Muscle of leg (tissue), 11 donors: Measurements from ENCODE around the gene PAK5. TPM values are rescaled to one million over a fixed set of nuclear protein-coding genes. Genes with fewer than 3 reads are reported as not detected.
A peak's percentile ranks its signal among the peaks of the same experiment; 100 is the strongest.

Source experiments
- DNase-seq: peaks from one replicate; pipeline ENCODE4 v3.0.0; 2013
- H3K27ac ChIP-seq: one replicate; pipeline ENCODE4 v1.5.1; 2013; ENCODE audit warnings: mild to moderate bottlenecking, low read length, control low read depth
- H3K27me3 ChIP-seq: one replicate; pipeline ENCODE4 v1.6.1; 2013; ENCODE audit warnings: low read length; ENCODE audit not compliant: control insufficient read depth, insufficient read depth
- H3K36me3 ChIP-seq: one replicate; pipeline ENCODE4 v1.6.1; 2013; ENCODE audit warnings: low read length; ENCODE audit not compliant: control insufficient read depth, insufficient read depth
- H3K4me1 ChIP-seq: one replicate; pipeline ENCODE4 v1.6.1; 2013; ENCODE audit warnings: low read length; ENCODE audit not compliant: control insufficient read depth, insufficient read depth
- H3K4me3 ChIP-seq: one replicate; pipeline ENCODE4 v1.5.1; 2013; ENCODE audit warnings: low read length, control low read depth
- H3K9me3 ChIP-seq: replicated peaks from 2 replicates; pipeline ENCODE4 v1.6.1; 2013; ENCODE audit warnings: low read depth, low read length; ENCODE audit not compliant: control insufficient read depth
- WGBS: methylation state at CpG from one replicate; pipeline ENCODE4 v1.1.5; 2013; ENCODE audit warnings: missing lambda C conversion rate; ENCODE audit not compliant: insufficient coverage; 5-methylcytosine and 5-hydroxymethylcytosine counted together
- polyA plus RNA-seq, 8 donors: library from polyadenylated mRNA; unstranded; fragments of 120-200 nt; gene quantifications; one replicate each; pipeline versions ENCODE4 v1.2.1 to v1.2.3, GENCODE V29; 2013; ENCODE audit warnings: inconsistent platforms in 1 of 8, low replicate concordance in 1 of 8; ENCODE audit not compliant: insufficient read length in 8 of 8, insufficient read depth in 1 of 8
- total RNA-seq: library from RNA; stranded (reverse); fragments of 120-200 nt; gene quantifications from one replicate; pipeline ENCODE4 v1.2.4, GENCODE V29; 2013

PAK5 gene
- total and polyA plus RNA-seq, 9 donors = 0.04 to 0.24 (median 0.12) TPM

DNA sequence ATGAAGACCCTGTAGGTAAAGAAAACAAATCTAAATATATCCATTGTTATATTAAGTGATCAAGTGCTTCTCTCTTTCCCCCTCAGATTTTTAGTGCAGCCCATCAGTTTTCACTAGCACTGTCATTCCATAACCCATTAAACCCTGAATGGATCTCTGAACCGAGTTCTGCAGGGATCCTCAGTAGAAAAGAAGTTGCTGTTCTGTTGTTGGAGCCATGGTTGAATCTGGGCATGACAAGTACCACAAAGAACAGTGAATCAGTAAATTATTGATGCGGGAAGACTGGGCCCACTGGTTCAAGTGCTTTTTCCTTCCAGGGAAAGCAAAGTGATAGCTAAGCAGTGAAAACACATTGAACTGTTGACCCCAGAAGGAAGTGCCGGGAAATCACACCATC is 264.1 kb downstream of the PAK5 start:
- Histone ChIP-seq H3K36me3 (no peaks in the 10 kb centered on the region), H3K9me3 (no peaks in the 10 kb centered on the region), H3K27ac (no peak overlapping the region), H3K4me1 (no peaks in the 10 kb centered on the region), H3K4me3 (no peak overlapping the region), H3K27me3 (peaks cover 8% of the 10 kb centered on the region)
- WGBS = no CpG with 5 or more reads among the region's 3 CpGs
- no peak for DNase-seq

DNA sequence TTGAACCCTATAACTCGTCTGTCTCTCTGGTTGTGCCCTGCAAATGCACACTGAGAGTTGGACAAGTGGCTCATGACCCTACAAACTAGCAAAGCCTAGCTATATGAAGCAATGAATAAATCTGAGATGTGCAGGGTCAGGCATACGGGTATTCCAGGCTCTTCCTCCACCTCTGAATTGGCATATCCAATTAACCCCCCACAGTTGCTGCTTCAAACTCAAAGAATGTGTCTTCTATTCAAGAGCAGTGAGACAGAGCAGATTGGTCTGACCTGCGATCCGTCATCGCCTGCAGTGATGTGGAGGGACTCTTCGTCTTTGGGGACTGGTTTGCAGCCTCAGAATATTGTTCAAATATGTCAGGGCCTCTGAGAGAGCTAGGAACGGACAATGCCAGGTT is 264.7 kb downstream of the PAK5 start:
- H3K36me3 ChIP-seq = no peaks in the 10 kb centered on the region
- peaks cover 8% of the 10 kb centered on the region for H3K27me3 ChIP-seq
- DNase-seq = no peak
- 75% methylated on average over 4 of the region's 7 CpGs for WGBS
- no peaks in the 10 kb centered on the region for H3K4me1 ChIP-seq
- no peak overlapping the region for H3K27ac ChIP-seq
- no peak overlapping the region for H3K4me3 ChIP-seq
- no peaks in the 10 kb centered on the region for H3K9me3 ChIP-seq

DNA sequence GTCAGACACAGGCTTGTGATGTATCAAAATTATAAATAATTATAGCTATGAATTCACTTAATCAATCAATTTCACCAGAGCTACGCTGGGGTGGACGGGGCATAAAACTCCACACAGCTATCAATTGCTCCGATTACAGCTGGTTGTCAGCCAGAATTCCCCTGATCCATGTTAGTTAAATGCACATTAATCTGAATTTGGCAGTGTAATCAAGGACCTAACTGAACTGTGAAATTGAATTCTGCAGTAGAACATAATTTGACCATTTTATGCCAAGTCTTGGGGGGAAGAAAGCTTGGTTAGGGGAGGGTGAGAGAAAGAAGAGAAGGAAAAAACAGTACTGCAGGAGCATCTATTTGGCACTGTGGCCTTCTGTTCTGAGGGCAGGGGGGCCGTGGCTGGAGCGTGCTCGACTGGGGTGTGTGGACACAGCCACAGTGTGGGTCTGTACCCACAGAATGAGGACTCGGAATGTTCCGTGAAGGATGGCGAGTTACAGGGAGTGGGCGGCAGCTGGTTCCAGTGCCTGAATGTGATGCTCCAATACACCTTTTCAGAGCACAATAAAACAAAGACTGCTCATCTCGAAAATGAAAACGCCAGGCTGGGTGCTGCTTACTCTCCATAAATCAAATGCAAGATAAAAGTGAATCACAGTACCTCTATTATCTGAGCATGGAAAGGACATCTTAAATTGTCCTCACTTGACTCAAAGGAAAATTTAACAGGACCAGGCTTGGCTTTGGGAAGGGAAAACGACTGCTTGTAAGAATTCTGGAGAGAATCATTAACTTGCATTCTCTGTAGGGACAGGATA is 265.3 kb downstream of the PAK5 start:
- H3K27me3 ChIP-seq = peaks cover 8% of the 10 kb centered on the region
- WGBS = 33% methylated on average over 5 of the region's 13 CpGs
- no peak overlapping the region for H3K27ac ChIP-seq
- peak; percentile 1 for DNase-seq
- H3K4me3 ChIP-seq = no peak overlapping the region
- H3K9me3 ChIP-seq = no peaks in the 10 kb centered on the region
- no peaks in the 10 kb centered on the region for H3K36me3 ChIP-seq
- no peaks in the 10 kb centered on the region for H3K4me1 ChIP-seq

DNA sequence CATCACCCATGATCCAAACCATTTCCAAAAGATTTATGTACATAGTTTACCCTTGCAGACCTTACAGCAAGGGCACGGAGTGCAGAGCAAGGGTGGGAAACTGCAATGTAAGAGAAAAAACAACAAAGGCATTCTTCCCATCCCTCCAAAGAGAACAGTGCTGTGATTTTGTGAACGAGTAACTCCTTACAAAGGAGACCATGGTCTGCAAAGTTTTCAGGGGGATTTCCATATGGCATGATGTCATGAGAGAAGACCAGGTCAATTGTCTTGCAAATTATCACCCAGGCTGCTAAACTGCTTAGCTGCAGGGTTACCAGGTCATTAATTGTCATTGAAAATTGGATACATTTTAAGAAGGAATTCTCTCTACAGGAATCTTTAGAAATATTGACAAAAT is 266.2 kb downstream of the PAK5 start:
- H3K27ac ChIP-seq = no peak overlapping the region
- peaks cover 8% of the 10 kb centered on the region for H3K27me3 ChIP-seq
- no CpG with 5 or more reads among the region's 2 CpGs for WGBS
- no peaks in the 10 kb centered on the region for H3K4me1 ChIP-seq
- H3K9me3 ChIP-seq = no peaks in the 10 kb centered on the region
- no peak overlapping the region for H3K4me3 ChIP-seq
- H3K36me3 ChIP-seq = no peaks in the 10 kb centered on the region
- no peak for DNase-seq

DNA sequence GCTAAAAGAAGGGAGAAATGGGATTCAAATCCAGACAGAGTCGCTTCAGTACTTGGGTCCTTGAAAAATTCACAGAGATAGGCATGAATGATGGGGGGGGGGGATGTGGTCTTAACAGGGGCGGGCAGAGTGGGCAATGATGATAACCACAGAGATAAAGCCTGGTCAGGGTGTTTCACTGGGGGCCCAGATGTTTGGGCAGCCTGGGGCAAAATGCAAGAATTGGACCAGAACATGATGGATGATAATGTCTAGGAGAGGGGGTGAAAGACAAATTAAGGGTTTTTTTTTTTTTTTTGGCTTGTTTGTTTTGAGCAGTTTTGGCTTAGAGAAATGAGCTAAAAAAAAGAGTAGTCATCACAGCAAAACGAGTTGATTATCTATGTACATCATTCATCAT is 267.1 kb downstream of the PAK5 start:
- Histone ChIP-seq H3K36me3 (no peaks in the 10 kb centered on the region), H3K4me1 (no peaks in the 10 kb centered on the region), H3K4me3 (no peak overlapping the region), H3K27ac (no peak overlapping the region), H3K9me3 (no peaks in the 10 kb centered on the region), H3K27me3 (peaks cover 8% of the 10 kb centered on the region)
- DNase-seq = no peak
- 89% methylated on average over 2 of the region's 3 CpGs for WGBS

DNA sequence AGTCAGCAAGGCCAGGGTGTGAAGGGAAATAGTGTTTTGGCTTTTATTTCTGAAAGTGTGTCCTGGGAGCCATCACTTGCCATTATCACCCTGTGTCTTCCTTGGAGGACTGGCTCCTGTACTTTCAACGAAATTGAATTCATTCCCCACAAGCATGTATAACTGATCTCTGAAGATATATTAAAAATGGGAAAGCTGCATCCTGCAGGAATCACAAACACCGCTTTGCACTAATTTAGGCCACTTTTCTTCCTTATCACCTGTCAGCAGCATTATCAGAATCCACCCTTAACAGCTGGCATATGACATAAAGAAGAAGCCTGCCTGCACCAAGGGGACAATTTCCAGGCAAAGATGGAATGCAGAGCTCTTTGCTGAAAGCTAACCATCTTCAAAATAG is 268.3 kb downstream of the PAK5 start:
- DNase-seq = no peak
- H3K9me3 ChIP-seq = no peaks in the 10 kb centered on the region
- H3K36me3 ChIP-seq = no peaks in the 10 kb centered on the region
- H3K27me3 ChIP-seq = peaks cover 8% of the 10 kb centered on the region
- no peak overlapping the region for H3K4me3 ChIP-seq
- no peaks in the 10 kb centered on the region for H3K4me1 ChIP-seq
- 86% methylated on average over 1 of the region's 2 CpGs for whole genome bisulfite sequencing
- no peak overlapping the region for H3K27ac ChIP-seq

DNA sequence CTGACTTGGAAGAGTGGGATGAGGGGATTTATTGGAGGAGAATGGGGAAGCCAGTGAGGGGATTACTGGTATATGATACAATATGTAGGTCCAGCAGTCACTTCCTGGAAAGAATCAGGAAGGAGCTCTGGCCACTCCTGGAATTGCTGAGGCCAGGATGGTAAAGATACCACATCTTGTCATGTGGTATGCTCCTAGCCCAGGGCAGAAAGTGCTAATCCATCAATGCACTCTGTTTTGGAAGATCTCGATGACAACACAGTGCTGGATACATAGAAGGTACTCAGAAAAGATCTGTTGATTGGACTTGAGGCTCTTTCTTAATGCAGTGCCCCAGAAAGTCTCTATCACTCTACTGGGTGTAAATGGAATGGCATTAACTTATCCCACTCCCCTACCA is 271.9 kb downstream of the PAK5 start:
- no peak for DNase-seq
- H3K4me1 ChIP-seq = no peaks in the 10 kb centered on the region
- no peak overlapping the region for H3K4me3 ChIP-seq
- no peak overlapping the region for H3K27ac ChIP-seq
- H3K9me3 ChIP-seq = no peaks in the 10 kb centered on the region
- H3K27me3 ChIP-seq = peaks cover 2% of the 10 kb centered on the region
- WGBS = no CpG with 5 or more reads among the region's 1 CpG
- no peaks in the 10 kb centered on the region for H3K36me3 ChIP-seq

DNA sequence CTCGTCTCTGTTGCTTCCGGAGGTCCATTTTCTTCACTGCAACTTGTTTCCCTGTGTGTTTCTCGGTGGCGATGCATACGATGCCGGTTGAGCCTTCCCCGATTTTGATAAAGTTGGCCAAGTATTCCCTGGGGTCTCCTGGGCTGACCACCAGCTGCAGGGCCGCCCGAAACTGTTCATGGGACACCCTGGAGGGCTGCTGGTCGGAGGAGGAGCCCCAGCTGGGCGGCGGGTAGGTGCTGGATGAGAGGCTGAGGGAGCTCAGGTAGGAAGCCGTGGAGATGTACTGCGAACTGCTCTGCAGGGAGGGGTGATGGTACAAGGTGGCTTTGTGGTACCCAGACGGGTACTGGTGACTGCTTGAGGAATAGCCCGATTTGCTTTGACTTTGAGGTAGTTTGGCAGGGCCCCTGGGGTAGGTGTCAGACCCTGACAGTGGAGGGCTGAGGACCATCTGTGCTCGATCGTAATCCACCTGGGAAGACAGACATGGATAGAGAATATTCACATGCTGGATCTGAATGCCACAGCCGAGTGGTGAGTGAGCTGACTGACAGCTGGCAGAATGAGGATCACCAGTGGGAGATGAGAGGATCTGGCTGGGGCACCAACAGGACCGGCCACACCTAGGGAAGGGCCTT is 272.8 kb downstream of the PAK5 start:
- H3K4me3 ChIP-seq = no peak overlapping the region
- peaks cover under 1% of the 10 kb centered on the region for H3K27me3 ChIP-seq
- no peaks in the 10 kb centered on the region for H3K36me3 ChIP-seq
- 90% methylated on average over 18 of the region's 20 CpGs for WGBS
- H3K9me3 ChIP-seq = no peaks in the 10 kb centered on the region
- no peaks in the 10 kb centered on the region for H3K4me1 ChIP-seq
- DNase-seq = no peak
- H3K27ac ChIP-seq = no peak overlapping the region

DNA sequence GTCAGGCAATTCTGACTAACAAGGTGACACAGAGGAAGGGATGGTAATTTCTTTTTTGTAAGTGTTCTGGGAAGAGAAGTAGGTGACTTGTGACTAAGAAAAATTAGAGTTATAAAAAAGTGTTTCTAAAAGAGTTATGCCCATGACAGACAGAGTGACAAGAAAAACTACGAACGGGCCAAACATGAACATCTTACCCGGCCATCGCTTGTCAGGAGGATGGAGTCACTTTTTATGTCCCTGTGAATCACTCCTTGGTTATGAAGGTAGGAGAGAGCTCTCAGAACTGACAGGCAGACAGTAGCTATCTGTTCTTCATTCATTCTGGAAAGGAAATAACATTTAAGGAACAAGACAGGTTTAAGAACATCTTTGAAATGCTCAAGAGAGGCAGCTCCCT is 281.5 kb downstream of the PAK5 start:
- Histone ChIP-seq H3K36me3 (no peaks in the 10 kb centered on the region), H3K27me3 (no peaks in the 10 kb centered on the region)
- 92% methylated on average over 4 of the region's 4 CpGs for WGBS

DNA sequence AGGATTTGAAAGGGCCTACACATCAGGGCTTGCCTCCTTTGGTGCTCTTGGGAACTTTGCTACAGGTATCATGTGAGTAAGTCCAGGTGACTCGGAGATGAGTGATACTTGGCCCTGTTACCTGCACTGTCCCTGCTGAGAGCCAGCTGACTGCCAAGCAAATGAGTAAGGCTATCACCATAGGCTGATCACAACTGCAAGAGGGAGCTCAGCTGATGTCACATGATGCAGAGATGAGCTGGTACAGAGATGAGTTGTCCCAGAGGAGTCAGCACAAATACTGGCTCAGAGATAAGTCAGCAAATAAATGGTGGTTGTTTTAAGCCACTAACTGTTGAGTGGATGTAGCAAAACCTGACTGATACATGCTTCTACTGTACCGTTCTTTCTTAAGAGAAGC is 283.1 kb downstream of the PAK5 start:
- 60% methylated on average over 1 of the region's 2 CpGs for WGBS
- Histone ChIP-seq H3K4me1 (no peaks in the 10 kb centered on the region), H3K27ac (no peak overlapping the region), H3K36me3 (no peaks in the 10 kb centered on the region), H3K9me3 (no peaks in the 10 kb centered on the region), H3K4me3 (no peak overlapping the region), H3K27me3 (no peaks in the 10 kb centered on the region)
- no peak for DNase-seq

More for the DNA sequence above, 281.5 kb downstream of the PAK5 start:
- Histone ChIP-seq H3K27ac (no peak overlapping the region), H3K9me3 (no peaks in the 10 kb centered on the region), H3K4me3 (no peak overlapping the region), H3K4me1 (no peaks in the 10 kb centered on the region)
- DNase-seq = no peak
